ENCODE data around the gene TTC39C. TPM values are rescaled to one million over a fixed set of nuclear protein-coding genes. Genes with fewer than 3 reads are reported as not detected.

Gene TTC39C
- total and polyA plus RNA-seq, 2 of the 8 experiments (the other 6 are each of a cell fraction or from before 2014, with no cell fraction given), result 8.1 to 79.1 TPM

GRCh38 chr18:24003903-24004640 lies 10.5 kb upstream of the TTC39C start:
- no peak overlapping the region for H3K56ac ChIP-seq (replicated peaks; ENCODE audit: insufficient read length, low read depth, low read length)
- no peaks in the 10 kb centered on the region for H4K20me1 ChIP-seq (replicated peaks in 1 of 2; ENCODE audit: control insufficient read depth in 1 of 2, insufficient read depth in 2 of 2, low read length in 2 of 2)
- WGBS, 2 experiments (ENCODE audit: extremely low coverage in 1 of 2, insufficient coverage in 1 of 2, insufficient read length in 1 of 2, insufficient replicate concordance in 2 of 2, low coverage in 1 of 2, low lambda C conversion rate in 2 of 2, missing lambda C conversion rate in 1 of 2), result 83% methylated on average over 2 of the region's 2 CpGs; no CpG with 5 or more reads in 1 of the 2 experiments
- no peak for FAIRE-seq
- H3K79me1 ChIP-seq (ENCODE audit: low read depth, low read length), result no peaks in the 10 kb centered on the region
- H2BK120ac ChIP-seq (replicated peaks; ENCODE audit: low read depth, low read length), result no peak overlapping the region
- no peak overlapping the region for H3K4me2 ChIP-seq (ENCODE audit: insufficient read depth in 1 of 2, low read depth in 2 of 2, low read length in 2 of 2)
- H3K18ac ChIP-seq (ENCODE audit: extremely low read depth, low read length), result no peak overlapping the region
- no peak overlapping the region for H3K9ac ChIP-seq (replicated peaks in 1 of 4; ENCODE audit: extremely low read depth in 1 of 4, low read depth in 3 of 4, low read length in 3 of 4)
- ChIA-PET POLR2A (ENCODE audit: partially characterized antibody) (no interaction called here), CTCF (ENCODE audit: partially characterized antibody) (no interaction called here)
- no peak overlapping the region for H2BK15ac ChIP-seq (ENCODE audit: low read length)
- H3K27ac ChIP-seq (ENCODE audit: low read depth, low read length), result no peak overlapping the region
- no peak overlapping the region for H2BK5ac ChIP-seq (ENCODE audit: low read depth, low read length)
- no peak overlapping the region for H2BK20ac ChIP-seq (ENCODE audit: low read length)
- no peaks in the 10 kb centered on the region for H3K79me2 ChIP-seq (ENCODE audit: control insufficient read depth in 1 of 2, insufficient read depth in 2 of 2, low read length in 2 of 2)
- no peak overlapping the region for H2AFZ ChIP-seq (ENCODE audit: low read length)
- H3K4ac ChIP-seq (replicated peaks; ENCODE audit: insufficient read length, low read depth, low read length), result no peak overlapping the region
- no peak for DNase-seq (ENCODE audit: low read depth in 1 of 2, low spot score in 2 of 2)
- no peak overlapping the region for H3K4me3 ChIP-seq (ENCODE audit: extremely low read depth in 1 of 4, insufficient read depth in 2 of 4, low read depth in 3 of 4, low read length in 4 of 4)
- H3K36me3 ChIP-seq (ENCODE audit: control insufficient read depth in 2 of 4, insufficient read depth in 4 of 4, low read length in 3 of 4), result no peaks in the 10 kb centered on the region
- H3K4me1 ChIP-seq (replicated peaks in 1 of 4; ENCODE audit: control insufficient read depth in 3 of 4, insufficient read depth in 4 of 4, low read length in 3 of 4), result no peaks in the 10 kb centered on the region; a peak in 1 of 7 replicates
- no peak overlapping the region for H2AK5ac ChIP-seq (ENCODE audit: low read depth, low read length)
- TF ChIP-seq EGR1 (IDR thresholded peaks at IDR 0.05; ENCODE audit: borderline replicate concordance, low read depth, low read length) (no peak), SIRT6 (IDR thresholded peaks at IDR 0.05; ENCODE audit: low read length) (no peak), CTBP2 (IDR thresholded peaks at IDR 0.05; ENCODE audit: borderline replicate concordance, insufficient read depth, insufficient read length, low read length) (no peak), TAF7 (optimal IDR thresholded peaks at IDR 0.05; ENCODE audit: borderline replicate concordance, low read depth, low read length) (no peak), FOSL1 (IDR thresholded peaks at IDR 0.05; ENCODE audit: insufficient read depth, low read depth, low read length) (no peak), HDAC2 (IDR thresholded peaks at IDR 0.05; ENCODE audit: borderline replicate concordance in 1 of 2, low read depth in 2 of 2, low read length in 2 of 2) (no peak)
- no peaks in the 10 kb centered on the region for H3K23me2 ChIP-seq (ENCODE audit: low read depth, low read length)
- no peak overlapping the region for H3K14ac ChIP-seq (ENCODE audit: insufficient read length)
- no peak overlapping the region for H3K23ac ChIP-seq (ENCODE audit: insufficient read length)
- H4K8ac ChIP-seq (ENCODE audit: extremely low read depth, insufficient read depth, low read length), result no peak overlapping the region
- no peak overlapping the region for H4K91ac ChIP-seq (replicated peaks; ENCODE audit: insufficient read length, low read length)
- no peak overlapping the region for H2BK12ac ChIP-seq (ENCODE audit: low read depth, low read length)
- no peaks in the 10 kb centered on the region for H3K27me3 ChIP-seq (replicated peaks in 1 of 4; ENCODE audit: control insufficient read depth in 3 of 4, extremely low read depth in 1 of 4, insufficient read depth in 3 of 4, low read length in 3 of 4)
- H3K9me3 ChIP-seq (ENCODE audit: insufficient read depth in 2 of 2, low read depth in 1 of 2, low read length in 1 of 2), result no peaks in the 10 kb centered on the region
- H4K5ac ChIP-seq (ENCODE audit: insufficient read length, low read depth, low read length), result no peak overlapping the region

Measured in H1 (cell line).